Spinal cord (tissue), 10 donors: ENCODE data around the gene KLC4. TPM values are rescaled to one million over a fixed set of nuclear protein-coding genes. Genes with fewer than 3 reads are reported as not detected.

Experiments
- DNase-seq, 6 donors: peaks; one replicate each; pipeline versions ENCODE4 v3.0.0 to v3.0.0-alpha.2; 2013 to 2015; ENCODE audit warnings: low spot score in 6 of 6, low read depth in 4 of 6
- H3K27ac ChIP-seq: one replicate; pipeline ENCODE4 v1.5.1; 2013; ENCODE audit warnings: low read depth, low read length, control low read depth
- H3K27me3 ChIP-seq: one replicate; pipeline ENCODE4 v1.6.1; 2013; ENCODE audit warnings: low read length; ENCODE audit not compliant: control insufficient read depth, insufficient read depth
- H3K36me3 ChIP-seq: one replicate; pipeline ENCODE4 v1.6.1; 2013; ENCODE audit warnings: low read length; ENCODE audit not compliant: control insufficient read depth, insufficient read depth
- H3K4me1 ChIP-seq: one replicate; pipeline ENCODE4 v1.6.1; 2013; ENCODE audit warnings: low read length; ENCODE audit not compliant: control insufficient read depth, insufficient read depth
- H3K4me3 ChIP-seq: one replicate; pipeline ENCODE4 v1.5.1; 2013; ENCODE audit warnings: low read depth, low read length, control low read depth
- H3K9me3 ChIP-seq: one replicate; pipeline ENCODE4 v1.6.1; 2013; ENCODE audit warnings: low read length; ENCODE audit not compliant: control insufficient read depth, insufficient read depth
- WGBS: methylation state at CpG from one replicate; pipeline ENCODE4 v1.1.5; 2013; ENCODE audit warnings: missing lambda C conversion rate; ENCODE audit not compliant: insufficient coverage; 5-methylcytosine and 5-hydroxymethylcytosine counted together
- polyA plus RNA-seq, 2 donors: library from polyadenylated mRNA; unstranded; fragments of 120-200 nt; gene quantifications; one replicate each; pipeline ENCODE4 v1.2.1, GENCODE V29; 2013; ENCODE audit not compliant: insufficient read length in 2 of 2
- total RNA-seq, 2 donors: library from RNA; depleted of rRNA in 1 of 2; stranded (reverse); fragments of 120-200 nt in 1 of 2; fragments of >200 nt in 1 of 2; gene quantifications; one replicate each; pipeline versions ENCODE4 v1.2.3 to v1.2.4, GENCODE V29; 2013 to 2014
- donor health status: healthy.

The KLC4 gene
- total and polyA plus RNA-seq, 4 donors, result 23.4 to 77.4 (median 46.3) TPM

- no peak for DNase-seq
- peaks cover 35% of the 10 kb centered on the region for H3K4me1 ChIP-seq
- H3K27me3 ChIP-seq, result no peaks in the 10 kb centered on the region
- no peak overlapping the region for H3K4me3 ChIP-seq
- peak overlapping the region; percentile 67 for H3K27ac ChIP-seq
- no CpG with 5 or more reads among the region's 2 CpGs for WGBS
- no peaks in the 10 kb centered on the region for H3K9me3 ChIP-seq
- no peaks in the 10 kb centered on the region for H3K36me3 ChIP-seq
Observed at GRCh38 chr6:43090559-43090956, 31.1 kb downstream of the KLC4 start.

DNA sequence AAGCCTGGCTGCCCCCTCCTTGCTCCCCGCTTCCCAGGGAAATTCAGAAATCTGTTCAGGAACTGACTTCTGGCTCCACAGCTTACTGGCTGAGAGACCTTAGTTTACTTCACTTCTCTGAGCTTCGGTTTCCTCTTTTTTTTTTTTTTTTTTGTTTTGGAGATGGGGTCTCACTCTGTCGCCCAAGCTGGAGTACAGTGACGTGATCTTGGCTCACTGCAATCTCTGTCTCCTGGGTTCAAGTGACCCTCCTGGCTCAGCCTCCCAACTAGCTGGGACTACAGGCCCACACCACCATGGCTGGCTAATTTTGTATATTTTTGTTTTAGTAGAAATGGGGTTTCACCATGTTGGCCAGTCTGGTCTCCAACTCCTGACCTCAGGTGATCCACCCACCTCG lies 31.6 kb downstream of the KLC4 start:
- 40% methylated on average over 1 of the region's 5 CpGs for WGBS
- peak overlapping the region; percentile 67 for H3K27ac ChIP-seq
- no peaks in the 10 kb centered on the region for H3K27me3 ChIP-seq
- H3K4me3 ChIP-seq, result no peak overlapping the region
- no peak for DNase-seq
- H3K9me3 ChIP-seq, result no peaks in the 10 kb centered on the region
- H3K36me3 ChIP-seq, result no peaks in the 10 kb centered on the region
- peaks cover 36% of the 10 kb centered on the region for H3K4me1 ChIP-seq

GRCh38 chr6:43091436-43091991 lies 32.1 kb downstream of the KLC4 start:
- 82% methylated on average over 3 of the region's 10 CpGs for WGBS
- Histone ChIP-seq H3K27ac (peak overlapping the region; percentile 67), H3K27me3 (no peaks in the 10 kb centered on the region), H3K4me3 (no peak overlapping the region), H3K36me3 (no peaks in the 10 kb centered on the region), H3K4me1 (peaks cover 37% of the 10 kb centered on the region), H3K9me3 (no peaks in the 10 kb centered on the region)
- DNase-seq, result no peak

DNA sequence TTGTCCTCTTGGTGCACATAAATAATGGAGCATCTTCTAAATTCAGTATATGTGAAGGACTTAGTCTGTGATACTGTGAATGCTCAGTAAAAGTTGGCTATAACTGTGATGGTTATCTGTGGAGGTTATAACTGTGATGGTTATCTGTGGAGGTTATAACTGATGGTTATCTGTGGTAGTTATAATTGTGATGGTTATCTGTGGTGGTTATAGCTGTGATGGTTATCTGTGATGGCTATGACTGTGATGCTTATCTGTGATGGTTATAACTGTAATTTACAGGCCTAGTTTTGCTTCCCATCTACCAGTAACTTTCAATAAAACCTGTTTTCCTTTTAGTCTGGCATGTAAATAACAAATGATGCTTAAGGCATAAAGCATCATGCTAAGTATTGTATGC lies 33.2 kb downstream of the KLC4 start:
- no peak for DNase-seq
- Histone ChIP-seq H3K4me1 (peaks cover 44% of the 10 kb centered on the region), H3K36me3 (no peaks in the 10 kb centered on the region), H3K9me3 (no peaks in the 10 kb centered on the region), H3K4me3 (no peak overlapping the region), H3K27ac (no peak overlapping the region), H3K27me3 (no peaks in the 10 kb centered on the region)

DNA sequence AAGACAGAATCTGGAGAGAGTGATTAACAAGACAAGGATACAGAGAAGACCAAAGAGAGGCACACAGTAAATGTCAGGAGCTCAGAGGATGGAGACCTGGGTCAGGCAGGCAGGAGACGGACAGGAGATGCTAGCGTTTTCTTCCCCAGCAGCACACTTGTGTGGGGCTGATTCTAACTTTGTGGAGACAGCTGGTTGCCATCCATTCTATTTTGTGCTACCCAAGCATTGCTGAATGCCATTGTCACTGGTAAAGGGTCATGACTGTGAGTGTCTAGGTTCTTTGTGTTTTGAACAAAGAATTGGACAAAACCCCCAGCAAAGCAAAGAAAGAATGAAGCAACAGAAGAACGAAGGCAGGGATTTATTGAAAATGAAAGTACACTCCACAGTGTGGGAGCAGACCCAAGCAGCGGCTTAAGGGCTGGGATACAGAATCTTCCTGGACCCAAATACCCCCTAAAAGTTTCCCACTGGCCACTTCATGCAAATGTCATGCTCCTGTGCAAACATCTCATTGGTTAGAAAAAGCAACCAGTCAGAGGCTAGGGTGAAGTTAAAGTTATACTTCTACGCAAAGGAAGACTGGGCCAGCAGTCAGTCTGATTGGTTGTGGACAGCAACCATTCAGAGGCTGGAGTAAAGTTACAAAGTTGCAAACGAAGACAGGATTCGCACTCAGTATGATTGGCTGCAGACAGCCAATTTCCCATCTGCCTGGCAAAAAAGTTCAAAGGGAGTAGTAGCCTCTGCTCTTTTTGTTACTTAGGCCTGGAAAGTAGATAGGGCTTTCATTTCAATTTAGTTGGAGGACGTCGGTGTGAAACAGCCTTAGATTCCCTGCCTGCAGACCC lies 34.2 kb downstream of the KLC4 start:
- DNase-seq, result peak in 2 of 6 donors; percentile 51 to 60
- Histone ChIP-seq H3K9me3 (no peaks in the 10 kb centered on the region), H3K27me3 (no peaks in the 10 kb centered on the region), H3K27ac (peak overlapping the region; percentile 73), H3K36me3 (no peaks in the 10 kb centered on the region), H3K4me3 (peak overlapping the region; percentile 16), H3K4me1 (peaks cover 44% of the 10 kb centered on the region)
- 38% methylated on average over 7 of the region's 9 CpGs for WGBS

DNA sequence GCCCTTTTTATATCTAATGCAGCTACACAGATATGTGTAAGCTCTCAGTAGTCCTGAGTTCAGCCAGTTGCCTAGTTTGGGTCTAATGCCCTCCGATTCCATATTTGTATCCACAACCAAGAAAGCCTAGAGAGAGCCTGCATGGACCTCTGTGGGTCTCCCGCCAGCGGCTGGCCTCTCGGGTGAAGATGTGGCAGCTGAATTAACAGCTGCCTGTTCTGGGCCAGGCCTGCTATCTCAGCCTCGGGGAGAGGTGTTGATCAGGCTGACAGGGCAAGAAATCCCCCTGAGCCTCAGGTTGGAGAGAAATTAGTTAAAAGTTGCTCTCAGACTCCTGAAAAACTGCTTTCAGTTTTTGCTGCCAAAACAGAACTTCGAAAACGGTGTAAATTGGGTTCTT lies 36.5 kb downstream of the KLC4 start:
- no peak for DNase-seq
- no peak overlapping the region for H3K4me3 ChIP-seq
- peak overlapping the region; percentile 70 for H3K27ac ChIP-seq
- no peaks in the 10 kb centered on the region for H3K9me3 ChIP-seq
- H3K36me3 ChIP-seq, result no peaks in the 10 kb centered on the region
- H3K4me1 ChIP-seq, result peaks cover 30% of the 10 kb centered on the region
- no peaks in the 10 kb centered on the region for H3K27me3 ChIP-seq
- WGBS, result 39% methylated on average over 7 of the region's 7 CpGs

- H3K36me3 ChIP-seq, result no peaks in the 10 kb centered on the region
- H3K9me3 ChIP-seq, result no peaks in the 10 kb centered on the region
- H3K4me3 ChIP-seq, result no peak overlapping the region
- peak overlapping the region; percentile 70 for H3K27ac ChIP-seq
- no peaks in the 10 kb centered on the region for H3K27me3 ChIP-seq
- peaks cover 26% of the 10 kb centered on the region for H3K4me1 ChIP-seq
- 22% methylated on average over 7 of the region's 8 CpGs for WGBS
- DNase-seq, result peak in 2 of 6 donors; percentile 32 to 59
Observed at GRCh38 chr6:43096451-43097097, 37.1 kb downstream of the KLC4 start.

DNA sequence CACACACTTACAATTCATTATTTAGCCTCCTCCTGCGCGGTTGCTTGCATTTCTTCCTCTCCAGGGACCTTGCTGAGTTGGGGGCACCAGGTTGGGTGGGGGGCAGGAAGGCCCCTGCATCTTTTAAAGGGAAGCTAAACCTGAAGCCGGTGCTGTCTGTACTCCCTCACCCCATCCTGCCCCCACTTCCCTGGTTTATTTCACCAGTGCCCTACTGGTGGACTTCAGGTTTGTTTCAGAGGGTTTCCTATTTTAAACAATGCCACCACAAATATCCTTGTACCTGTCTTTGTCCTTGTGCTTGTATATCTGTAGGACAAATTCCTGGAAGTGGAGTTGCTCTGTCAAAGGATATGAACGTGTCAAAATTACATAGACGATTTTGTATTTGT lies 37.7 kb downstream of the KLC4 start:
- peaks cover 26% of the 10 kb centered on the region for H3K4me1 ChIP-seq
- no peaks in the 10 kb centered on the region for H3K27me3 ChIP-seq
- H3K27ac ChIP-seq, result peak overlapping the region; percentile 70
- no peaks in the 10 kb centered on the region for H3K36me3 ChIP-seq
- no peak for DNase-seq
- 64% methylated on average over 3 of the region's 5 CpGs for WGBS
- H3K4me3 ChIP-seq, result no peak overlapping the region
- no peaks in the 10 kb centered on the region for H3K9me3 ChIP-seq

- Histone ChIP-seq H3K27ac (no peak overlapping the region), H3K4me1 (peaks cover 26% of the 10 kb centered on the region)
- 88% methylated on average over 4 of the region's 4 CpGs for whole genome bisulfite sequencing
Observed at GRCh38 chr6:43097502-43097901, 38.1 kb downstream of the KLC4 start.

More at GRCh38 chr6:43097502-43097901, 38.1 kb downstream of the KLC4 start:
- no peaks in the 10 kb centered on the region for H3K36me3 ChIP-seq
- no peaks in the 10 kb centered on the region for H3K9me3 ChIP-seq
- H3K4me3 ChIP-seq, result no peak overlapping the region
- H3K27me3 ChIP-seq, result no peaks in the 10 kb centered on the region
- DNase-seq, result no peak
